Hepatocyte (in vitro differentiated cells): ENCODE measurements around the gene RRP9.

Experiments
- CTCF ChIP-seq: fragments of 200-600 bp; sonication (generic); IDR thresholded peaks from 2 replicates; pipeline ENCODE4 v1.5.1; 2016; ENCODE audit warnings: antibody characterized with exemption, mild to moderate bottlenecking; ENCODE audit not compliant: poor library complexity
- EZH2phosphoT487 ChIP-seq: fragments of 200-600 bp; sonication (generic); IDR thresholded peaks from one replicate; pipeline ENCODE4 v1.6.1; 2018; ENCODE audit warnings: antibody characterized with exemption, mild to moderate bottlenecking, low read depth, moderate library complexity; ENCODE audit not compliant: unreplicated experiment, severe bottlenecking

GRCh38 chr3:51977446-51978142, 35.9 kb upstream of the RRP9 start:
- no peak for TF ChIP-seq CTCF
- no peak for TF ChIP-seq EZH2phosphoT487
